Glomerular visceral epithelial cell (primary cell): ENCODE measurements around the gene LTN1.

Source experiments
- DNase-seq: peaks from one replicate; pipeline ENCODE4 v3.0.0-alpha.2; 2016; ENCODE audit errors: extremely low spot score

Gene LTN1

GRCh38 chr21:28882345-28882744, 110.3 kb downstream of the LTN1 start:
- no peak for DNase-seq
